Stimulated activated CD8-positive, alpha-beta memory T cell treated with anti-CD3 and anti-CD28 coated beads, Interleukin-7, amount 100 ng/mL, for 4 hours (primary cell): ENCODE measurements around the gene MCFD2.
"Not testable (repeated sequence)": the region's sequence is repeated elsewhere in the genome, so short reads cannot be mapped to it uniquely, and the experiment has no call there.

Experiments
- DNase-seq, 2 donors: peaks; one replicate each; pipeline ENCODE4 v3.0.0-alpha.2; 2020; ENCODE audit warnings: low read depth in 2 of 2

MCFD2 gene

DNA sequence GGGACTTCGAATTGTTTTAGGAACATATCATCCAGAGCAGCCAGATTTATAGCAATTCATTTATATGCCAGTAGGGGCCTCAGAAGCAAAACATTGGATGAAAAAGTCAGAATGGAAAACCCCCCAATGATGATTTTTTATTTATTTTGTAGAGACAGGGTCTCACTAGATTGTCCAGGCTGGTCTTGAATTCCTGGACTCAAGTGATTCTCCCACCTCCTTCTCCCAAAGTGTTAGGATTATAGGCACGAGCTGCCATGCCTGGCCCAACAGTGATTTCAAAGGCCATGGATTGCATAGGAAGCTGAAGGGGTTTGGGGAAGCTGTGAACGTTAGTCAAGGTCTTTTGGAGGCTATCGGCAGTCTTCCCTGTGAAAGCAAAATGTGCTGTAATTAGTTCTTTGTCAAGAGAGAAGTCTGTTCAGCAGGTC, 21.9 kb upstream of the MCFD2 start:
- no peak for DNase-seq

GRCh38 chr2:46936566-46936965, 21.0 kb upstream of the MCFD2 start:
- DNase-seq = no peak

- DNase-seq = no peak
Observed at GRCh38 chr2:46935071-46935470, 19.5 kb upstream of the MCFD2 start.

DNA sequence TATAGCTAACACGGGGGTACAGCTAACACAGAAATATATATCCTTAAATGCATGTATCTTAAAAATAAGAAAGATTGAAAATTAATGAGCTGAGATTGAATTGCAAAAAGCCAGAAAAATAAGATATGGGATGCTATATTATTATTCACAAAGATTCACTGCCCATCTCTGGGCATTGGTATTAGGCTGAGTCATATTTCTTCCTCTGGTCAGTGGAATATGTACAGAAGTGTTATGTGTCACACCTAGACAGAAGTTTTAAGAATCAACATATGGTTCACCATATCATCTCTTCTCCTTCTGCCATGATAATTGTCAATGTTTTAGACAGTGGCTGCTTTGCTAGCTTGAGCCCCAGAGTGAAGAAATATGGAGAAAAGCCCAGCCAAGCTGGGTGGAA, 14.0 kb upstream of the MCFD2 start:
- DNase-seq = no peak

DNA sequence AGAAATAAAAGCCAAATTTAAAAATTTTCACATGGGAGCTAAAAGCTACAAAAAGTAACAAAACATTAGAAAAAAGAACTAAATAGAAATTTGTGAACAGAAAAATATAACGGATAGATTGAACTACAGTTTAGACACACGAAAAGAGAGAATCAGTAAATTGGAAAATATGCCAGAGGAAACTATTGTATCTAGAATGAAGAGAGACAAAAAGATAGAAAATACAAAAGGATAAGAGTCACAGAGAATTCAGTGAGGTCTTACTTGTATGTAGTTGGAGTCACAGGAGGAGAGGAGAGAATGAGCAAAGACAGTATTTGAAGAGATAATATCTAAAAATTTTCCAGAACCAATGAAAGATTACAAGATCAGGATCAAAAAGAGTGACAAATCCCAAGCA, 11.3 kb upstream of the MCFD2 start:
- no peak for DNase-seq

- DNase-seq = no peak
Observed at GRCh38 chr2:46925474-46926351, 10.1 kb upstream of the MCFD2 start.

DNA sequence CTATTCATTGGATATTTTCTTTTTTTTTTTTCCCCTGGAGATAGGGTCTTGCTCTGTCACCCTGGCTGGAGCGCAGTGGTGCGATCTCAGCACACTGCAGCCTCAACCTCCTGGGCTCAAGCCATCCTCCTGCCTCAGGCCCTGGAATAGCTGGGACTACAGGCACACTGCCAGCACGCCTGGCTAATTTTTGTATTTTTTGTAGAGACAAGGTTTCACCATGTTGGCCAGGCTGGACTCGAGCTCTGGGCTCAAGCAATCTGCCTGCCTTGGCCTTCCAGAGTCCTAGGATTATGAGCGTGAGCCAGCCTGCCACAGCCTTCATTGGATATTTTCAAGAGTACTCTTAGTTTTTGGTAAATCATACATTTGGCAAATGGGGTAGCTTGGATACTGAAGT, 9.0 kb upstream of the MCFD2 start:
- DNase-seq = no peak

- DNase-seq = no peak
Observed at GRCh38 chr2:46924038-46924437, 8.4 kb upstream of the MCFD2 start.

DNA sequence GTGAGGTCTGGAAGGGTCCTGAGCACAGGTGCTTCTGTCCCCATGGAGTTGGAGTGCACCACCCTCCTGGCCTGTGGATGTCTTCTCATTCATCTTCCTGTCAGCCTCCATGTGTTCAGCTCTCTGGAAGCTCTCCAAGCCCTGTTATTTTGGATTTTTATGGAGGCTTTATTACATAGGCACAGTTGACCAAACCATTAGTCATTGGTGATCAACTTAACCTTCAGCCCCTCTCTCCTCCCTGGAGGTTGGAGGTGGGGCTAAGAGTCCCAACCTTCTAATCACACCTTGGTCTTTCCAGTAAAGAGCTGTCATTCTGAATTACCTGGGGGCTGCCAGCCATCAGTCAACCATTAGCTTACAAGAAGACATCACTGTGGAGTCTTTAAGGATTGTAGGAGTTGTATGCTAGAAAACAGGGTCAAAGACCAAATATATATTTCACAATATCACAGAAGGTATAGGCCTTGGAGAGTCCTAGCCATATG, 7.5 kb upstream of the MCFD2 start:
- no peak for DNase-seq

- no peak for DNase-seq
Observed at GRCh38 chr2:46922606-46923005, 7.0 kb upstream of the MCFD2 start.

- DNase-seq = no peak
Observed at GRCh38 chr2:46921676-46922448, 6.3 kb upstream of the MCFD2 start.

DNA sequence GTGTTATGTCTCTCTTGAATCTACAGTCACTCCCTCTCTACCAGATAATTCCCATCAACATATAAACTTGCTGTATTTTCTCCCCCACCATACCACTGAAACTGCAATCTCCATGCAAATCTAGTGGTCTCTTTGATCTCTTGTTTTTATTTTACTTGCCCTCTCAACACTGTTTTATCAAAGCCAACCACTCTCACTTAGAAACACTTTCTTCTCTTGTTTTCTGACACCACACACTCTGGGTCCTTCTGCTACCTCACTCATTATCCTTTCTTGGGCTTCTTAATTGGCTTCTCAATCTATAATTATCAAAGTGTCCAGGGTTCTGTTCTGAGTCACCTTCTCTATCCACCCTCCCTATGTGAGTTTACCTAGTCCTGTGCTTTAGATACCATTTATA, 2.0 kb upstream of the MCFD2 start:
- DNase-seq = no peak

DNA sequence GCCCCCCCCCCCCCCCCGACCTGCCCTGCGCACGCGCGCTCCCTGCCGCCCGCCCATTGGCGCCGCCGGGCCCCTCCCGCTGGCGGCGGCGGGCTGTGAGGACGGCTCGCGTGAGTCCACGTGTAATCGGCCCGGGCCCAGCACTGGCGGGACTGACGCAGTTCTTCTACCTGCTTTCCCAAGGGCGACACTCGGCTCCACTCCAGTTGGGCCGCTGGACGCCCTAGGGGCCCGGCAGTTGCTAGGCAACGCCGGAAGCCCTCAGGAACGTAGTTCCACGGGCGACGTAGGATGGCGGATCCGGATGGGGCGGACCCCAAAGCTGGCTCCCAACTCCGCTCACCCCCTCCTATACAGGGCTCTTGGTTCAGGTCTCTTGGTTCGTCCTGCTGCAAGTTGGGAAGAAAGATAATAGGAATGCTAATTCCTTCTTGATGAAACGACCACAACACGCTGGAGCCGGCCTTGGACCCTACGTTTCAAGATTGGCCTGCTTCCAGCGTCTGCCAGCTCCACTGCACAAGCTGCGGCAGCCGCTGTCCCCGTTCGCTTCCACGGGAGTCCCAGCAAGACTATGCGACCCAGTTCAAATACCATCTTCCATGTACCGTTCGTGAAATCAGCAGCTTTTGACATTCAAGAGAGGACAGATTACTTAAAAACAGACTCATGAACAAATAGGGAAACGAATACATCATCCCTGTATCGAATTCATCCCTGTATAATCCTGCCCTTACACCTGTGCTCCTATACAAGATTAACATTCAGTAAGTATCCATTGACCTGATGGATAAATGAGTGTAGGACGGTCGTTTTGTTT, 415 bp upstream of the MCFD2 start:
- peak; percentile 45 to 70 for DNase-seq

DNA sequence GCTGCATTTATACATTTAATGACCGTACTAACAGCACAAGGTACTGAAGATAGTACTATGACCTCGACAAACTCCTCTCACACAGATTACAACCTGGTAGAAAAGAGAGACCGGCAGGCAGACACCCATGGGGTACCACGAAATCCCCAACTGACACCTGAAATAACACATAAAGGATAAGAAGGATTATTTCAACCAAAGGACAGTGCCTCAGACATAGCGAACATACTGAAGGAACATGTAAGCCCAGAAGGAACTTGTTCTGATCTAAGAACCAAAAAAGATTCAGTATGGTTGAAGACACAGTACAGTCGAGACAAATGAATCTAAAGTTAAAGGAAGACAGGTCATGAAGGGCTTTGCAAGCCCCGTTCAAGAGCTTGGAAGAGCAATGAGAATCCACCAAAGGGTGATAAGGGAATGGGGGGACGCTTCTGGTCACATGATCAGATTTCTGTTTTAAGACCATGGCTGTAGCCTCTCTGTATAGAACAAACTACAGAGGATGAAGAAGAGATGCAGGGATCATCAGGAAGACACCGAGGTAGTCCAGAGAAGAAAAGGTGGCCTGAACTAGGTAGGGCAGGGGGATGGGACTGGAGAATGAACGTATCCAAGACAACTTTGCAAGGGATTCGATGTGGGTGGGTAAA, 902 bp downstream of the MCFD2 start:
- DNase-seq = no peak

- DNase-seq = no peak
Observed at GRCh38 chr2:46913471-46914381, 1.9 kb downstream of the MCFD2 start.

DNA sequence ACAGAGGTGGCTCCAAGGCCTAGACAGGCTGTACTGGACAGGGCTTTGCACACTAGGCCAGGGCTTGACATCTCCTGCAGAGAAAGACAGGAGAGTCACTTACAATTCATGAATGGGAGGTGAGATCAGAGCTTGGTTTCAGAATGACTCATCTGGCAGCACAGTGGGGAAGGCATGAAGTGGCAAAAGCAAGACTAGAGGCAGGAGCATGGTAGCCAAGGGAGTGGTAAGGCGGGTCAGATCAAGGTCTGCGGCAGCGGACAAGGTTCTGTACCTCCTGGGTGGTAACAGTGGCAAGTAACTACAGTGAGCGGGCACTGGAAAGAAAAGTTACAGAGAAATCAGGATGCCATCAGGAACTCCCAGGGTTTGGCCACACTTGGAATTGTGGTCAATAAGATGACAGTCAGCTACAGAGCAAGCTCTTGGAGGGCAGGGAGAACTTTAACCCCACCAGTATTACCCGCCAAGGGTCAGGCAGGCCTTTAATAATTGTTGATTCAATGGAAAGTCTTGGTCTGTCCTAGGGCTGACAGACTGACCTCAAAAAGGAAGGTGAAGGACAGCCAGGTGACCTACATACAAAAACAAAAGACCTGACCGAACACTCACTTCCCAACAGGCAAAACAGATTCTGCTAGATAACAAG, 5.7 kb downstream of the MCFD2 start:
- DNase-seq = no peak

DNA sequence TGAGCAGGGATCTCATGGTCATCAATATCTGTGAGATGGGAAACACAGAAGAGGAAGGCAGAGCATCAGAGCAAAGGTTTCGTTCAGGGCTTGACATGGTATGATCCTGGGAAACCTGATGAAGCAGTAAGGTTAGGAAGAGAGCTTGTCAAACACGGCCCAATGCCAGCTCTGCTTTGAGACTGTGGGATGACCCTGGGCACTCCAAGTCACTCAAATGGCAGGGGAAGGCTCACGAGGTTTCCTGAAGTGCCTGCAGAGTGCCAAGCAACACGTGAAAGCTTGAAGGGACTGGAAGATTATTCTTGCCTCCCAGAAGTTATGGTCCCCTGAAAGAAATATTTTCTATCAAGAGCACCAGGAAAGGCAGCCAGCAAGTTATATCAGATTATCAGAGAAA, 6.5 kb downstream of the MCFD2 start:
- no peak for DNase-seq

DNA sequence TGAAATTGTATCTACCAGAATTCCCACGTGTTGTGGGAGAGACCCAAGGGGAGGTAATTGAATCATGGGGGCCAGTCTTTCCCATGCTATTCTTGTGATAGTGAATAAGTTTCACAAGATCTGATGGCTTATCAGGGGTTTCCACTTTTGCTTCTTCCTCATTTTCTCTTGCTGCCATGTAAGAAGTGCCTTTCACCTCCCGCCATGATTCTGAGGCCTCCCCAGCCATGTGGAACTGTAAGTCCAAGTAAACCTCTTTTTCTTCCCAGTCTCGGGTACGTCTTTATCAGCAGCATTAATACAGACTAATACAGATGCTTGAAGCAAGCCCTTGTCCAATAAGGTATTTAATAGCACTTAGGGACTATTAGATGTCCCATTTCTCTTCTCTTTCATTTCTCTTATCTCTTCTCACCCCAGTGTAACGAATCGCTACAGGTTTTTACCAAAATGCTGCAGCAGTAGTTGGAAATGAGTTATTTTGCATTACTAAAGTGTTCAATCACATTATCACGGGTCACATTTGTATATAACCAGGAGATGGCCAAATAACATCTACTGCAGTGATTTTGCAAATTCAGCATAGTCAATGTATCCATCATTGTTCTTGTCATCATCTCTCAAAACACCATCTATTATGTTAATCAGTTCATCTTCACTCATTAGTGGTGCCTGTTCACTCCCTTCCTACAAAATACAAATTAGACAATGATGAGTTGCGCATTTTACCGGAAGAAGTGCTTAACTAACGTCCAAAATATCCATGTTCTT, 10.5 kb downstream of the MCFD2 start:
- DNase-seq = not testable (repeated sequence)

DNA sequence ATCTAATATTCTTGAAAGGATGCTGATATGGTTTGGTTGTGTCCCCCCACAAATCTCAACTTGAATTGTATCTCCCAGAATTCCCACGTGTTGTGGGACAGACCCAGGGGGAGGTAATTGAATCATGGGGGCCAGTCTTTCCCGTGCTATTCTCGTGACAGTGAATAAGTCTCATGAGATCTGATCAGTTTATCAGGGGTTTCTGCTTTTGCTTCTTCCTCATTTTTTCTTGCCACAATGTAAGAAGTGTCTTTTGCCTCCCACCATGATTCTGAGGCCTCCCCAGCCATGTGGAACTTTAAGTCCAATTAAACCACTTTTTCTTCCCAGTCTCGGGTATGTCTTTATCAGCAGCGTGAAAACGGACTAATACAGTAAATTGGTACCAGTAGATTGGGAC, 12.6 kb downstream of the MCFD2 start:
- DNase-seq = not testable (repeated sequence)
